SK-N-SH (cell line): ENCODE results near the gene SEPSECS.

Experiments
- CTCF ChIP-seq: fragments of 200-600 bp; sonication (generic); IDR thresholded peaks from 2 replicates; pipeline ENCODE4 v1.6.1; 2017; ENCODE audit warnings: antibody characterized with exemption, mild to moderate bottlenecking, moderate library complexity
- ELF1 ChIP-seq: IDR thresholded peaks from 2 replicates; pipeline ENCODE4 v1.4.0; 2012
- EP300 ChIP-seq, 2 experiments: IDR thresholded peaks; 2 replicates each; pipeline versions ENCODE4 v1.4.0 to v1.6.1; 2012; ENCODE audit warnings: borderline replicate concordance in 1 of 2, low read depth in 1 of 2, low read length in 1 of 2
- EZH2phosphoT487 ChIP-seq: fragments of 200-600 bp; sonication (generic); IDR thresholded peaks from 2 replicates; pipeline ENCODE4 v1.6.1; 2017; ENCODE audit warnings: low read depth, mixed run types, mild to moderate bottlenecking, antibody characterized with exemption, moderate library complexity, borderline replicate concordance
- FOXM1 ChIP-seq: IDR thresholded peaks from 2 replicates; pipeline ENCODE4 v1.4.0; 2012; ENCODE audit warnings: low read depth, mild to moderate bottlenecking
- GABPA ChIP-seq: IDR thresholded peaks from 2 replicates; pipeline ENCODE4 v1.4.0; 2012; ENCODE audit warnings: low read depth, mild to moderate bottlenecking
- JUND ChIP-seq: IDR thresholded peaks from 2 replicates; pipeline ENCODE4 v1.4.0; 2012
- TCF12 ChIP-seq: IDR thresholded peaks from 2 replicates; pipeline ENCODE4 v1.4.0; 2012

GRCh38 chr4:25081866-25082471 is 78.3 kb downstream of the SEPSECS start:
- TF ChIP-seq CTCF, result no peak
- TF ChIP-seq EZH2phosphoT487, result no peak
- no peak for TF ChIP-seq EP300 (IDR thresholded peaks at IDR 0.05; ENCODE audit: borderline replicate concordance in 1 of 2, low read depth in 1 of 2, low read length in 1 of 2)
- TF ChIP-seq FOXM1, result no peak
- no peak for TF ChIP-seq GABPA
- no peak for TF ChIP-seq ELF1
- TF ChIP-seq JUND, result no peak
- no peak for TF ChIP-seq TCF12
